HEK293 (cell line): ENCODE results near the gene TTL.

Experiments
- CTCF ChIA-PET: fragments of 350-600 bp; formaldehyde crosslinking; extraction: SDS; loops from one replicate; lab custom pipeline; 2021; ENCODE audit warnings: antibody characterized with exemption; lab: Yijun Ruan, JAX
- POLR2A ChIA-PET: fragments of 300-600 bp; formaldehyde crosslinking; extraction: SDS; loops from one replicate; lab custom pipeline; 2020; ENCODE audit warnings: antibody characterized with exemption, inconsistent platforms; lab: Yijun Ruan, JAX
- H3K27ac ChIP-seq: fragments of 200-500 bp; sonication (Bioruptor generic); 2 replicates; pipeline ENCODE4 v1.5.1; 2014; ENCODE audit warnings: low read depth, low read length, control low read depth, inconsistent platforms; ENCODE audit errors: extremely low read depth
- H3K36me3 ChIP-seq, 2 experiments: fragments of 200-500 bp in 1 of 2; sonication (Bioruptor generic) in 1 of 2; 1 replicate in 1 of 2; 2 replicates in 1 of 2; pipeline ENCODE4 v1.5.1; 2014 to 2017; ENCODE audit warnings: inconsistent platforms in 2 of 2, low read length in 2 of 2; ENCODE audit not compliant: control insufficient read depth in 2 of 2, insufficient read depth in 1 of 2
- H3K4me1 ChIP-seq: fragments of 200-500 bp; sonication (Bioruptor generic); 2 replicates; pipeline ENCODE4 v1.5.1; 2014; ENCODE audit warnings: mild to moderate bottlenecking, low read length, inconsistent platforms; ENCODE audit not compliant: control insufficient read depth, insufficient read depth
- H3K4me3 ChIP-seq: 2 replicates; pipeline ENCODE4 v1.5.1; 2011; ENCODE audit warnings: low read depth, mild to moderate bottlenecking, control low read depth, low read length, moderate library complexity
- H3K9me3 ChIP-seq: fragments of 200-500 bp; sonication (Bioruptor generic); 2 replicates; pipeline ENCODE4 v1.5.1; 2014; ENCODE audit warnings: low read depth, low read length, inconsistent platforms; ENCODE audit not compliant: control insufficient read depth, insufficient read depth
- FEZF1 ChIP-seq: fragments of 450-650 bp; formaldehyde crosslinking; IDR thresholded peaks from 2 replicates; pipeline ENCODE4 v1.5.1; 2016; ENCODE audit warnings: missing biosample characterization, missing genetic modification characterization
- GLI4 ChIP-seq: fragments of 450-650 bp; formaldehyde crosslinking; IDR thresholded peaks from 2 replicates; pipeline ENCODE4 v1.5.1; 2016; ENCODE audit warnings: missing biosample characterization, missing genetic modification characterization
- KLF10 ChIP-seq: fragments of 450-650 bp; IDR thresholded peaks from 2 replicates; pipeline ENCODE4 v1.5.1; 2018; ENCODE audit warnings: missing biosample characterization, mild to moderate bottlenecking, missing genetic modification characterization
- OVOL3 ChIP-seq: fragments of 450-650 bp; formaldehyde crosslinking; IDR thresholded peaks from 2 replicates; pipeline ENCODE4 v1.5.1; 2016; ENCODE audit warnings: missing biosample characterization, missing genetic modification characterization
- ZBTB48 ChIP-seq: fragments of 450-650 bp; formaldehyde crosslinking; IDR thresholded peaks from 2 replicates; pipeline ENCODE4 v1.5.1; 2016; ENCODE audit warnings: missing biosample characterization, missing genetic modification characterization
- ZBTB8A ChIP-seq: fragments of 450-650 bp; formaldehyde crosslinking; IDR thresholded peaks from 2 replicates; pipeline ENCODE4 v1.5.1; 2016; ENCODE audit warnings: missing biosample characterization, missing genetic modification characterization
- ZEB2 ChIP-seq: fragments of 450-650 bp; formaldehyde crosslinking; IDR thresholded peaks from 2 replicates; pipeline ENCODE4 v1.5.1; 2016; ENCODE audit warnings: missing biosample characterization, missing genetic modification characterization
- ZFP37 ChIP-seq: fragments of 450-650 bp; formaldehyde crosslinking; IDR thresholded peaks from 2 replicates; pipeline ENCODE4 v1.5.1; 2016; ENCODE audit warnings: missing biosample characterization, missing genetic modification characterization
- ZIC2 ChIP-seq: fragments of 450-650 bp; formaldehyde crosslinking; IDR thresholded peaks from 2 replicates; pipeline ENCODE4 v1.5.1; 2016; ENCODE audit warnings: missing biosample characterization, missing genetic modification characterization
- ZNF140 ChIP-seq: fragments of 450-650 bp; formaldehyde crosslinking; IDR thresholded peaks from 2 replicates; pipeline ENCODE4 v1.5.1; 2016; ENCODE audit warnings: missing biosample characterization, missing genetic modification characterization
- ZNF155 ChIP-seq: fragments of 450-650 bp; formaldehyde crosslinking; IDR thresholded peaks from 2 replicates; pipeline ENCODE4 v1.5.1; 2016; ENCODE audit warnings: missing biosample characterization, missing genetic modification characterization
- ZNF221 ChIP-seq: fragments of 450-650 bp; formaldehyde crosslinking; IDR thresholded peaks from 2 replicates; pipeline ENCODE4 v1.5.1; 2017; ENCODE audit warnings: missing biosample characterization, missing genetic modification characterization, borderline replicate concordance
- ZNF223 ChIP-seq: fragments of 450-650 bp; formaldehyde crosslinking; IDR thresholded peaks from 2 replicates; pipeline ENCODE4 v1.5.1; 2016; ENCODE audit warnings: missing biosample characterization, missing genetic modification characterization
- ZNF248 ChIP-seq: fragments of 450-650 bp; formaldehyde crosslinking; IDR thresholded peaks from 2 replicates; pipeline ENCODE4 v1.5.1; 2017; ENCODE audit warnings: missing biosample characterization, missing genetic modification characterization
- ZNF433 ChIP-seq: fragments of 450-650 bp; formaldehyde crosslinking; IDR thresholded peaks from 2 replicates; pipeline ENCODE4 v1.5.1; 2016; ENCODE audit warnings: missing biosample characterization, missing genetic modification characterization, low read depth
- ZNF521 ChIP-seq: fragments of 450-650 bp; formaldehyde crosslinking; IDR thresholded peaks from 2 replicates; pipeline ENCODE4 v1.5.1; 2017; ENCODE audit warnings: missing biosample characterization, mild to moderate bottlenecking, missing genetic modification characterization
- ZNF544 ChIP-seq: fragments of 450-650 bp; formaldehyde crosslinking; IDR thresholded peaks from 2 replicates; pipeline ENCODE4 v1.5.0; 2017; ENCODE audit warnings: missing biosample characterization, missing genetic modification characterization
- ZNF600 ChIP-seq: fragments of 450-650 bp; formaldehyde crosslinking; IDR thresholded peaks from 2 replicates; pipeline ENCODE4 v1.5.1; 2016; ENCODE audit warnings: missing biosample characterization, missing genetic modification characterization
- ZNF626 ChIP-seq: fragments of 450-650 bp; sonication (Bioruptor Pico); formaldehyde crosslinking; IDR thresholded peaks from 2 replicates; pipeline ENCODE4 v1.5.1; 2018; ENCODE audit warnings: missing biosample characterization, missing genetic modification characterization, inconsistent platforms
- ZNF791 ChIP-seq: fragments of 450-650 bp; formaldehyde crosslinking; IDR thresholded peaks from 2 replicates; pipeline ENCODE4 v1.5.1; 2016; ENCODE audit warnings: missing biosample characterization, missing genetic modification characterization
- TF ChIP-seq, protein P1 (sequence below): fragments of 450-650 bp; formaldehyde crosslinking; IDR thresholded peaks from 2 replicates; pipeline ENCODE4 v1.5.1; 2016; ENCODE audit warnings: missing biosample characterization, missing genetic modification characterization
- TF ChIP-seq, protein P2 (sequence below): fragments of 450-650 bp; formaldehyde crosslinking; IDR thresholded peaks from 2 replicates; pipeline ENCODE4 v1.5.1; 2017; ENCODE audit warnings: missing biosample characterization, missing genetic modification characterization
- TF ChIP-seq, protein P3 (sequence below): fragments of 450-650 bp; formaldehyde crosslinking; IDR thresholded peaks from 2 replicates; pipeline ENCODE4 v1.5.1; 2016; ENCODE audit warnings: missing biosample characterization, missing genetic modification characterization, low read depth
- TF ChIP-seq, protein P4 (sequence below): fragments of 450-650 bp; formaldehyde crosslinking; IDR thresholded peaks from 2 replicates; pipeline ENCODE4 v1.5.1; 2016; ENCODE audit warnings: missing biosample characterization, missing genetic modification characterization
- TF ChIP-seq, protein P5 (sequence below): fragments of 450-650 bp; formaldehyde crosslinking; IDR thresholded peaks from 2 replicates; pipeline ENCODE4 v1.5.1; 2017; ENCODE audit warnings: missing biosample characterization, missing genetic modification characterization
- TF ChIP-seq, protein P6 (sequence below): fragments of 450-650 bp; formaldehyde crosslinking; IDR thresholded peaks from 2 replicates; pipeline ENCODE4 v1.5.1; 2016; ENCODE audit warnings: missing biosample characterization, missing genetic modification characterization

TTL gene

DNA sequence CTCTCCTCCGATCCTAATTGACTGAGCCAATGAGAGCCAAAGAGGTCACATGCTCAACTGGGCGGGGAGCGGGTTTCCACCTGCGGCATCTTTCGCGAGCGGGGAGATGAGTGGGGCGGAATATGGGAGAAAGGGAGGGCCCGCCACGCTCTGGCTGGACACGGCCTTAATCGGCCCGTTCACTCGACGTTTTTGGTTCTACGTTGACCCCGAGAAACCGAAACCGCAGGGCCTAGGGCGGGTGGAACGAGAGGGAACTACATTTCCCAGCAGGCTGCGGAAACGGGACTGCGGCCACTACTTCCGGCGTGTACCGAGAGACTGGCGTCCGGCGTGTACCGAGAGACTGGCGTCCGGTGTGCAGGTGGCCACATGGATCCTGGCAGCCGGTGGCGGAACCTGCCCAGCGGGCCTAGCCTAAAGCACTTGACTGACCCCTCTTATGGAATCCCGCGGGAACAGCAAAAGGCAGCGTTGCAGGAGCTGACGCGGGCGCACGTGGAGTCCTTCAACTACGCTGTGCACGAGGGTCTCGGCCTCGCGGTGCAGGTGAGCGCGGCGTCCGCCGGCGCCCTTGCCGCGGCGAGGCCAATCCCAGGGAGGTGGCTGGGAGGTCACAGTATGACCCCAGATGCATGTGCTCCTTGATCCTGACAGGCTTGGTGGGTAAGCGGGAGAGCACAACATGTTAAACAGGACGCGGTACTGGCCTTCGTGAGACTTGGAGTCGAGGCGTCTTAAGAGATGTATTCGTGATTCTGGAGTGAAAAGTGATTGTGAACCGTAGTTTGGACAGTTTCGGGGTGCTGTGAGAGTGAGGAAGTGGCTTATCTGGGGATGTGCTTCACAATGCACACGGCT lies 60.4 kb downstream of the TTL start, which contains the start of gene POLR1B:
POLR1B (plus strand) TSS at position 343 of the 861 bp plus-strand sequence; CDS start at position 373, 30 bp downstream.
- ChIA-PET POLR2A (no interaction called here), CTCF (interaction anchor here (1.0 to 1.9 kb wide), 3 partner anchors 41 to 61 kb away, joined by 3 to 7 read pairs (median 7); no protein-coding TSS in a partner anchor)
- no peak for TF ChIP-seq ZNF544
- TF ChIP-seq FEZF1 (tag by site-specific recombination) = no peak
- no peak for TF ChIP-seq ZNF223 (tag by site-specific recombination)
- TF ChIP-seq ZNF791 = no peak
- TF ChIP-seq ZFP37 (tag by site-specific recombination) = no peak
- TF ChIP-seq, protein P1, sequence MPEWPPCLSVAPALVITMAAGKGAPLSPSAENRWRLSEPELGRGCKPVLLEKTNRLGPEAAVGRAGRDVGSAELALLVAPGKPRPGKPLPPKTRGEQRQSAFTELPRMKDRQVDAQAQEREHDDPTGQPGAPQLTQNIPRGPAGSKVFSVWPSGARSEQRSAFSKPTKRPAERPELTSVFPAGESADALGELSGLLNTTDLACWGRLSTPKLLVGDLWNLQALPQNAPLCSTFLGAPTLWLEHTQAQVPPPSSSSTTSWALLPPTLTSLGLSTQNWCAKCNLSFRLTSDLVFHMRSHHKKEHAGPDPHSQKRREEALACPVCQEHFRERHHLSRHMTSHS (tag by site-specific recombination) = no peak
- no peak for TF ChIP-seq ZNF433
- TF ChIP-seq GLI4 (tag by site-specific recombination) = no peak
- TF ChIP-seq, protein P2, sequence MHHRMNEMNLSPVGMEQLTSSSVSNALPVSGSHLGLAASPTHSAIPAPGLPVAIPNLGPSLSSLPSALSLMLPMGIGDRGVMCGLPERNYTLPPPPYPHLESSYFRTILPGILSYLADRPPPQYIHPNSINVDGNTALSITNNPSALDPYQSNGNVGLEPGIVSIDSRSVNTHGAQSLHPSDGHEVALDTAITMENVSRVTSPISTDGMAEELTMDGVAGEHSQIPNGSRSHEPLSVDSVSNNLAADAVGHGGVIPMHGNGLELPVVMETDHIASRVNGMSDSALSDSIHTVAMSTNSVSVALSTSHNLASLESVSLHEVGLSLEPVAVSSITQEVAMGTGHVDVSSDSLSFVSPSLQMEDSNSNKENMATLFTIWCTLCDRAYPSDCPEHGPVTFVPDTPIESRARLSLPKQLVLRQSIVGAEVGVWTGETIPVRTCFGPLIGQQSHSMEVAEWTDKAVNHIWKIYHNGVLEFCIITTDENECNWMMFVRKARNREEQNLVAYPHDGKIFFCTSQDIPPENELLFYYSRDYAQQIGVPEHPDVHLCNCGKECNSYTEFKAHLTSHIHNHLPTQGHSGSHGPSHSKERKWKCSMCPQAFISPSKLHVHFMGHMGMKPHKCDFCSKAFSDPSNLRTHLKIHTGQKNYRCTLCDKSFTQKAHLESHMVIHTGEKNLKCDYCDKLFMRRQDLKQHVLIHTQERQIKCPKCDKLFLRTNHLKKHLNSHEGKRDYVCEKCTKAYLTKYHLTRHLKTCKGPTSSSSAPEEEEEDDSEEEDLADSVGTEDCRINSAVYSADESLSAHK = no peak; the same call in 1 of the 2 replicates
- TF ChIP-seq, protein P3, sequence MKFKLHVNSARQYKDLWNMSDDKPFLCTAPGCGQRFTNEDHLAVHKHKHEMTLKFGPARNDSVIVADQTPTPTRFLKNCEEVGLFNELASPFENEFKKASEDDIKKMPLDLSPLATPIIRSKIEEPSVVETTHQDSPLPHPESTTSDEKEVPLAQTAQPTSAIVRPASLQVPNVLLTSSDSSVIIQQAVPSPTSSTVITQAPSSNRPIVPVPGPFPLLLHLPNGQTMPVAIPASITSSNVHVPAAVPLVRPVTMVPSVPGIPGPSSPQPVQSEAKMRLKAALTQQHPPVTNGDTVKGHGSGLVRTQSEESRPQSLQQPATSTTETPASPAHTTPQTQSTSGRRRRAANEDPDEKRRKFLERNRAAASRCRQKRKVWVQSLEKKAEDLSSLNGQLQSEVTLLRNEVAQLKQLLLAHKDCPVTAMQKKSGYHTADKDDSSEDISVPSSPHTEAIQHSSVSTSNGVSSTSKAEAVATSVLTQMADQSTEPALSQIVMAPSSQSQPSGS (tag by site-specific recombination) = no peak
- peak; percentile 94 for TF ChIP-seq ZEB2 (tag by site-specific recombination)
- no peak for TF ChIP-seq ZNF248
- peak; percentile 15; the same call in 1 of the 2 replicates for TF ChIP-seq OVOL3 (tag by site-specific recombination)
- TF ChIP-seq ZNF600 (tag by site-specific recombination) = peak; percentile 11; the same call in 1 of the 2 replicates
- TF ChIP-seq KLF10 (tag by site-specific recombination) = no peak
- no peak; the same call in 1 of the 2 replicates for TF ChIP-seq ZBTB48 (tag by site-specific recombination)
- no peak for TF ChIP-seq ZNF221 (tag by site-specific recombination)
- TF ChIP-seq ZNF140 (tag by site-specific recombination) = no peak
- TF ChIP-seq ZNF155 (tag by site-specific recombination) = no peak
- TF ChIP-seq, protein P4, sequence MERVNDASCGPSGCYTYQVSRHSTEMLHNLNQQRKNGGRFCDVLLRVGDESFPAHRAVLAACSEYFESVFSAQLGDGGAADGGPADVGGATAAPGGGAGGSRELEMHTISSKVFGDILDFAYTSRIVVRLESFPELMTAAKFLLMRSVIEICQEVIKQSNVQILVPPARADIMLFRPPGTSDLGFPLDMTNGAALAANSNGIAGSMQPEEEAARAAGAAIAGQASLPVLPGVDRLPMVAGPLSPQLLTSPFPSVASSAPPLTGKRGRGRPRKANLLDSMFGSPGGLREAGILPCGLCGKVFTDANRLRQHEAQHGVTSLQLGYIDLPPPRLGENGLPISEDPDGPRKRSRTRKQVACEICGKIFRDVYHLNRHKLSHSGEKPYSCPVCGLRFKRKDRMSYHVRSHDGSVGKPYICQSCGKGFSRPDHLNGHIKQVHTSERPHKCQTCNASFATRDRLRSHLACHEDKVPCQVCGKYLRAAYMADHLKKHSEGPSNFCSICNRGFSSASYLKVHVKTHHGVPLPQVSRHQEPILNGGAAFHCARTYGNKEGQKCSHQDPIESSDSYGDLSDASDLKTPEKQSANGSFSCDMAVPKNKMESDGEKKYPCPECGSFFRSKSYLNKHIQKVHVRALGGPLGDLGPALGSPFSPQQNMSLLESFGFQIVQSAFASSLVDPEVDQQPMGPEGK (tag by site-specific recombination) = peak; percentile 49; the same call in 1 of the 2 replicates
- no peak for TF ChIP-seq ZBTB8A (tag by site-specific recombination)
- no peak for TF ChIP-seq ZNF521
- TF ChIP-seq, protein P5, sequence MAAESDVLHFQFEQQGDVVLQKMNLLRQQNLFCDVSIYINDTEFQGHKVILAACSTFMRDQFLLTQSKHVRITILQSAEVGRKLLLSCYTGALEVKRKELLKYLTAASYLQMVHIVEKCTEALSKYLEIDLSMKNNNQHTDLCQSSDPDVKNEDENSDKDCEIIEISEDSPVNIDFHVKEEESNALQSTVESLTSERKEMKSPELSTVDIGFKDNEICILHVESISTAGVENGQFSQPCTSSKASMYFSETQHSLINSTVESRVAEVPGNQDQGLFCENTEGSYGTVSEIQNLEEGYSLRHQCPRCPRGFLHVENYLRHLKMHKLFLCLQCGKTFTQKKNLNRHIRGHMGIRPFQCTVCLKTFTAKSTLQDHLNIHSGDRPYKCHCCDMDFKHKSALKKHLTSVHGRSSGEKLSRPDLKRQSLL (tag by site-specific recombination) = no peak
- TF ChIP-seq ZIC2 (tag by site-specific recombination) = no peak
- TF ChIP-seq, protein P6, sequence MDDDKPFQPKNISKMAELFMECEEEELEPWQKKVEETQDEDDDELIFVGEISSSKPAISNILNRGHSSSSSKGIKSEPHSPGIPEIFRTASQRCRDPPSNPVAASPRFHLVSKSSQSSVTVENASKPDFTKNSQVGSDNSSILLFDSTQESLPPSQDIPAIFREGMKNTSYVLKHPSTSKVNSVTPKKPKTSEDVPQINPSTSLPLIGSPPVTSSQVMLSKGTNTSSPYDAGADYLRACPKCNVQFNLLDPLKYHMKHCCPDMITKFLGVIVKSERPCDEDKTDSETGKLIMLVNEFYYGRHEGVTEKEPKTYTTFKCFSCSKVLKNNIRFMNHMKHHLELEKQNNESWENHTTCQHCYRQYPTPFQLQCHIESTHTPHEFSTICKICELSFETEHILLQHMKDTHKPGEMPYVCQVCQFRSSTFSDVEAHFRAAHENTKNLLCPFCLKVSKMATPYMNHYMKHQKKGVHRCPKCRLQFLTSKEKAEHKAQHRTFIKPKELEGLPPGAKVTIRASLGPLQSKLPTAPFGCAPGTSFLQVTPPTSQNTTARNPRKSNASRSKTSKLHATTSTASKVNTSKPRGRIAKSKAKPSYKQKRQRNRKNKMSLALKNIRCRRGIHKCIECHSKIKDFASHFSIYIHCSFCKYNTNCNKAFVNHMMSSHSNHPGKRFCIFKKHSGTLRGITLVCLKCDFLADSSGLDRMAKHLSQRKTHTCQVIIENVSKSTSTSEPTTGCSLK = no peak
- no peak for TF ChIP-seq ZNF626 (tag by site-specific recombination)

More for the DNA sequence above, 60.4 kb downstream of the TTL start, which contains the start of gene POLR1B:
- H3K4me1 ChIP-seq = peaks cover 6% of the 10 kb centered on the region; the same call in 1 of the 2 replicates
- H3K27ac ChIP-seq = peak within 1 kb of the TSS; percentile 85
- peaks cover 9 to 12% of the 10 kb centered on the region in 2 experiments for H3K36me3 ChIP-seq
- peak within 1 kb of the TSS; percentile 87 for H3K4me3 ChIP-seq
- H3K9me3 ChIP-seq = no peaks in the 10 kb centered on the region
